ENCODE results near the gene ENTPD1. TPM values are rescaled to one million over a fixed set of nuclear protein-coding genes. Genes with fewer than 3 reads are reported as not detected.
"Not testable (repeated sequence)": the region's sequence is repeated elsewhere in the genome, so short reads cannot be mapped to it uniquely, and the experiment has no call there.

The ENTPD1 gene
- total RNA-seq, 4 donors from 2014 or later, result 27.3 to 33.4 (median 31.4) TPM

GRCh38 chr10:95798096-95798855 lies 42.3 kb downstream of the ENTPD1 start:
- Histone ChIP-seq H3K36me3 (no peaks in the 10 kb centered on the region), H3K4me1 (peaks cover 11 to 25% (median 21%) of the 10 kb centered on the region in 4 donors), H3K27me3 (no peaks in the 10 kb centered on the region), H3K4me3 (no peak overlapping the region), H3K9me3 (no peaks in the 10 kb centered on the region), H3K27ac (replicated peaks in 1 of 4) (no peak overlapping the region)
- TF ChIP-seq POLR2AphosphoS5 (IDR thresholded peaks at IDR 0.05) (no peak), POLR2A (IDR thresholded peaks at IDR 0.05; ENCODE audit: low read depth) (no peak), EP300 (IDR thresholded peaks at IDR 0.05) (no peak)
- TF ChIP-seq, protein P1, sequence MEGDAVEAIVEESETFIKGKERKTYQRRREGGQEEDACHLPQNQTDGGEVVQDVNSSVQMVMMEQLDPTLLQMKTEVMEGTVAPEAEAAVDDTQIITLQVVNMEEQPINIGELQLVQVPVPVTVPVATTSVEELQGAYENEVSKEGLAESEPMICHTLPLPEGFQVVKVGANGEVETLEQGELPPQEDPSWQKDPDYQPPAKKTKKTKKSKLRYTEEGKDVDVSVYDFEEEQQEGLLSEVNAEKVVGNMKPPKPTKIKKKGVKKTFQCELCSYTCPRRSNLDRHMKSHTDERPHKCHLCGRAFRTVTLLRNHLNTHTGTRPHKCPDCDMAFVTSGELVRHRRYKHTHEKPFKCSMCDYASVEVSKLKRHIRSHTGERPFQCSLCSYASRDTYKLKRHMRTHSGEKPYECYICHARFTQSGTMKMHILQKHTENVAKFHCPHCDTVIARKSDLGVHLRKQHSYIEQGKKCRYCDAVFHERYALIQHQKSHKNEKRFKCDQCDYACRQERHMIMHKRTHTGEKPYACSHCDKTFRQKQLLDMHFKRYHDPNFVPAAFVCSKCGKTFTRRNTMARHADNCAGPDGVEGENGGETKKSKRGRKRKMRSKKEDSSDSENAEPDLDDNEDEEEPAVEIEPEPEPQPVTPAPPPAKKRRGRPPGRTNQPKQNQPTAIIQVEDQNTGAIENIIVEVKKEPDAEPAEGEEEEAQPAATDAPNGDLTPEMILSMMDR (IDR thresholded peaks at IDR 0.05), result no peak
- intact Hi-C loops (cut with DNase I), result no loop called here
- no peak for DNase-seq (ENCODE audit: extremely low spot score)

GRCh38 chr10:95800286-95800685 lies 44.3 kb downstream of the ENTPD1 start:
- H3K9me3 ChIP-seq; H3K27ac ChIP-seq (replicated peaks in 1 of 4); intact Hi-C loops (cut with DNase I); H3K4me3 ChIP-seq; H3K36me3 ChIP-seq; DNase-seq (ENCODE audit: extremely low spot score); H3K27me3 ChIP-seq: not testable (repeated sequence)
- H3K4me1 ChIP-seq, result peaks cover 0 to 10% (median 6%) of the 10 kb centered on the region in 4 donors
- 83% methylated on average over 2 of the region's 2 CpGs for WGBS

- H3K4me1 ChIP-seq, result peaks cover 0 to 12% (median 6%) of the 10 kb centered on the region in 4 donors
- H3K27me3 ChIP-seq; DNase-seq (ENCODE audit: extremely low spot score); H3K27ac ChIP-seq (replicated peaks in 1 of 4); H3K4me3 ChIP-seq; H3K36me3 ChIP-seq; H3K9me3 ChIP-seq; intact Hi-C loops (cut with DNase I): not testable (repeated sequence)
- 72% methylated on average over 4 of the region's 11 CpGs for WGBS
These were observed 50.9 kb downstream of the ENTPD1 start for GRCh38 chr10:95806687-95807380.

DNA sequence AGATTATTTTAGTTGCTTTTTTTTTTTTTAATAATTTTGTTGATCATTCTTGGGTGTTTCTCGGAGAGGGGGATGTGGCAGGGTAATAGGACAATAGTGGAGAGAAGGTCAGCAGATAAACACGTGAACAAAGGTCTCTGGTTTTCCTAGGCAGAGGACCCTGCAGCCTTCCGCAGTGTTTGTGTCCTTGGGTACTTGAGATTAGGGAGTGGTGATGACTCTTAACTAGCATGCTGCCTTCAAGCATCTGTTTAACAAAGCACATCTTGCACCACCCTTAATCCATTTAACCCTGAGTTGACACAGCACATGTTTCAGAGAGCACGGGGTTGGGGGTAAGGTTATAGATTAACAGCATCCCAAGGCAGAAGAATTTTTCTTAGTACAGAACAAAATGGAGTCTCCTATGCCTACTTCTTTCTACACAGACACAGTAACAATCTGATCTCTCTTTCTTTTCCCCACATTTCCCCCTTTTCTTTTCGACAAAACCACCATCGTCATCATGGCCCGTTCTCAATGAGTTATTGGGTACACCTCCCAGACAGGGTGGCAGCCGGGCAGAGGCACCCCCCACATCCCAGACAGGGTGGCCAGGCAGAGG lies 52.8 kb downstream of the ENTPD1 start:
- H3K36me3 ChIP-seq; H3K9me3 ChIP-seq; H3K27me3 ChIP-seq; DNase-seq (ENCODE audit: extremely low spot score); H3K27ac ChIP-seq (replicated peaks in 1 of 4); intact Hi-C loops (cut with DNase I); H3K4me3 ChIP-seq: not testable (repeated sequence)
- WGBS, result 82% methylated on average over 8 of the region's 8 CpGs
- H3K4me1 ChIP-seq, result peaks cover 7 to 22% (median 15%) of the 10 kb centered on the region in 4 donors

GRCh38 chr10:95809370-95810197 lies 53.6 kb downstream of the ENTPD1 start:
- intact Hi-C loops (cut with DNase I), result no loop called here
- WGBS, result 90% methylated on average over 32 of the region's 64 CpGs
- H3K36me3 ChIP-seq, result no peaks in the 10 kb centered on the region
- no peaks in the 10 kb centered on the region for H3K27me3 ChIP-seq
- H3K9me3 ChIP-seq, result no peaks in the 10 kb centered on the region
- TF ChIP-seq POLR2A (IDR thresholded peaks at IDR 0.05; ENCODE audit: low read depth), result no peak
- TF ChIP-seq EP300 (IDR thresholded peaks at IDR 0.05), result no peak
- TF ChIP-seq POLR2AphosphoS5 (IDR thresholded peaks at IDR 0.05), result no peak
- TF ChIP-seq, protein P1 (IDR thresholded peaks at IDR 0.05), result no peak
- H3K4me3 ChIP-seq, result no peak overlapping the region
- peaks cover 13 to 30% (median 23%) of the 10 kb centered on the region in 4 donors for H3K4me1 ChIP-seq
- H3K27ac ChIP-seq (replicated peaks in 1 of 4), result no peak overlapping the region
- DNase-seq (ENCODE audit: extremely low spot score), result no peak

Measured in esophagus muscularis mucosa (tissue), 4 donors.